Adrenal gland (tissue), 5 donors: ENCODE measurements around the gene SPATS1.

Experiments
- CTCF ChIP-seq, 6 experiments: fragments of 450-650 bp in 4 of 6; fragments of 200-600 bp in 2 of 6; sonication (generic) in 1 of 6; IDR thresholded peaks; 1 replicate in 5 of 6; 2 replicates in 1 of 6; pipeline versions ENCODE4 v1.5.1 to v1.8.0; 2016 to 2021; ENCODE audit warnings: antibody characterized with exemption in 6 of 6, mild to moderate bottlenecking in 2 of 6, moderate library complexity in 1 of 6
- POLR2A ChIP-seq, 2 donors: fragments of 450-650 bp; IDR thresholded peaks; one replicate each; pipeline ENCODE4 v1.6.1; 2017; ENCODE audit warnings: antibody characterized with exemption in 2 of 2, mild to moderate bottlenecking in 2 of 2, moderate library complexity in 1 of 2
- donor health status: DM: no; HTN: no; CAD: no.

- TF ChIP-seq CTCF (IDR thresholded peaks at IDR 0.05), result no peak
- TF ChIP-seq POLR2A (IDR thresholded peaks at IDR 0.05), result no peak
Observed at GRCh38 chr6:44390158-44390683, 47.8 kb downstream of the SPATS1 start.
